ENCODE measurements around the gene CDH13.

Gene CDH13

DNA sequence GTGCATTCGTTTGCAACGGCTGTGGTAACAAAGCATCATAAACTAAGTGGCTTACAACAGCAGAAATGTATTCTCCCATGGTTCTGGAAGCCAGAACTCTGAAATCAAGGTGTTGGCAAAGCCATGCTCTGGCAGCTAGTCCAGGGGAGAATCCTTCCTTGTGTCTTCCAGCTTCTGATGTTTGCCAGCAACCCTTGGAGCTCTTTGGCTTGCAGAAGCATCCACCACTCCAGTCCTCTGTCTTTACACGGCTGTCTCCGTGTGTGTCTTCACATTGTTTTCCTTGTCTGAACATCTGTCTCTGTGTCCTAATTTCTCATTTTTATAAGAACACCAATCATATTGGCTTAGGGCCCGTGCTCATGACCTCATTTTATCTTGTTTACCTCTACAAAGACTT, 915.7 kb downstream of the CDH13 start:
- no peak for DNase-seq

DNA sequence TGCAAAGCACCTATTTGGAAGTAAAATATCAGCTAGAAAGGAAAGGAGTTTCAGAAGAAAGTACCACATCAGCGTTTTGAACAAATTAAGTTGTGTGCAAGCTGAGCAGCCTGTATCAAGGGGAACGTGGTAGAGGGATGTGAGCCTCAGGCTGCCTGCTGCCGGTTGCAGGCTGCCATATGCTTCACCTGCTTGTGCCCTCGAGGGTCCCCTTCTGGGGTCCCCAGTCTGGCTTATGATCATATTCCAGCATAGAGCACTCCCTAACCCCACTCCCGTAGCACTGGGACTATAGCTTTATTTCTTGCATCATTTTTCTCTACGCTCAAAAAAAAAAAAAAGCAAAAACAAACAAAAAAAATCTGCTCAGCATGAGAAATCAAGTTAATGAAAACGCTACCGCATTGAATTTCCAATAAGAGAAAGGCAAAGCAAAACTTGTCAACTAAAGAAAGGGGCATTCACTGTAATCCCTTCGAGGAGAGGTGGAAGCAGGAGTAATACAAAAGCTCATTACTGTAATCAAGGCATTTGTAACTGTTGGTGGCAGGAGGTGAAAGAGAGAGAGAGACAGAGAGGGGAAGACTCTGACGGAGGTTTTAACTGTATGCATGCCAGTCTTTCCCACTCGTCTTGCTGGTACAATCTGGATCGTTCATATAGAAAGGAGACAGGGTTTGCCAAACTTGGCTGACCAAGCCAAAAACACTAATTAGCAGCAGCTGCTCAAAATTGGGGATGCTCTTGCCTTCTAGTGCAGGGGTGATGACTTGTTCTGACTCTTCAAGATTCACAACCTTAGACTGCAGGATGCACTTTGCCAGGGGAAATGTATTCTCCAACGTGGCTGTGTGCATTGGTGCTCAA, 922.8 kb downstream of the CDH13 start:
- no peak for DNase-seq

DNA sequence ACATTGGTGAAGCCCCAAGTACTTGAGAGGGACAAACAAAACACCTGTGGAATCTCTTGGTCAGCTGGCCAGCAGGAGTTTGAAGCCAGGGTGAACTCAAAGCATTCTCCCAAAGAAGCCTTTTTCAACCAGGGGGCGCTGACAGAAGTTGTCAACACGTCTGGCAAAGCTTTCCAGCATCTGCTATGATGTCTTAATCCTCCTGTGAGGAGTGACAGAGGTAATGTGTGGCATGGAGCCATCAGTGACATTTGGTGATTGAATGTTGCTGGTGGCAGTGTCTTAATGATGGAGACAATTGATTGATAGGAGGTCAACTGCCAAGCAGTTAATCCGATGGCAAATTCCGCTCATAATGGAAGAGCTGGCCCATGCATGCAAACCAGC, 923.4 kb downstream of the CDH13 start:
- no peak for DNase-seq

DNA sequence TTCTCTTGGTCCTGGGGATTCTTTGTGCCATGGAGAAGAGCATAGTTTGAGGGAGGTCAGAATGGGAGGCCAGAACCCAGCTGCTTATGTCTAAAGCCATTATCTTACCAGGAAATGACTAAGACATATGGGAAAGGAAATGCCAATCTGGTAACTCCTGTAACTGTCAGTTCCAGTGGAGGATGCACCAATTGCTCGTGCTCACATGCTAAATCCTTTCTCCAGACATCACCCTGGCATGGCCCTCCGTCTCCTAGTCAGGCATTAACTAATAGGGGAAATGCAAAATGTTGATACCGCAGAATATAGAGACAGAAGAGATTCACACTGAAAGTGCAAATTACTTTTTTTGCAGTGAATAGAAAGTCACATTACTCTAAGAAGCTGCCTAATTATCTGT, 925.5 kb downstream of the CDH13 start:
- DNase-seq = no peak

DNA sequence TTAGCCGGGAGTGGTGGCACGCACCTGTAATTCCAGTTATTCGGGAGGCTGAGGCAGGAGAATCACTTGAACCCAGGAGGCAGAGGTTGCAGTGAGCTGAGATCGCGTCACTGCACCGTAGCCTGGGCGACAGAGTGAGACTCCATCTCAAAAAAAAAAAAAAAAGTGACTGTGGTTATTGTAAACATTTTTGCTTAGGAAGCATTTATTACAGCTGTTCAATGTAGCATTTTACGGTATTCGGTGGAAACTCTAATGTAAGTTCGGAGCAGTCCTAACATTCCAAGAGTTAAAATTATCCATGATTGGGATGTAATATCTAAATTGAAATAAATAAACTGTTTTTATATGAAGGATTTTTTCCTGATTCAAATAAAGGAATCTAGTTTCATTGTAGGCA, 926.2 kb downstream of the CDH13 start:
- no peak for DNase-seq

- DNase-seq = no peak
Observed at GRCh38 chr16:83554096-83554495, 927.3 kb downstream of the CDH13 start.

- no peak for DNase-seq
Observed at GRCh38 chr16:83554540-83554939, 927.8 kb downstream of the CDH13 start.

- no peak for DNase-seq
Observed at GRCh38 chr16:83561876-83562275, 935.1 kb downstream of the CDH13 start.

GRCh38 chr16:83568345-83568744, 941.6 kb downstream of the CDH13 start:
- DNase-seq = no peak

DNA sequence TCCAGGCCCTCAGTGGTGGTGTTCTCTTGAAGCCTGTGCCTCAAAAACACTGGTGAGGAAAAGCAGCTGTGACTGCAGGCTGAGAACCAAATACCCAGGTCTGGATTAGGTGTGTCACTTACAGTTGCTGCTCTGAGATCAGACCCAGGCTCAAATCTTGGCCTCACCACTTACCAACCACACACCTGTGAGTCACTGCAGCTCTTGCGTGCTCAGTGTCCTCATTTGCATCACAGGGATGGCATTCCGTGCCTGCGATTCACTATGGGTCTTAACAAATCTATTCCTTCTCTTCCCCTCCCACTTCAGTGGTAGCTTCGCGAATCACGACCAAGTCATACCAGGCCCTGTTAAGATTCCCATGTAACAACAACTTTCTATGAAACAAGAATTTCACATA, 947.6 kb downstream of the CDH13 start:
- no peak for DNase-seq

GRCh38 chr16:83577078-83577745, 950.4 kb downstream of the CDH13 start:
- DNase-seq = no peak

GRCh38 chr16:83578171-83578570, 951.4 kb downstream of the CDH13 start:
- no peak for DNase-seq

- no peak for DNase-seq
Observed at GRCh38 chr16:83579027-83579426, 952.3 kb downstream of the CDH13 start.

DNA sequence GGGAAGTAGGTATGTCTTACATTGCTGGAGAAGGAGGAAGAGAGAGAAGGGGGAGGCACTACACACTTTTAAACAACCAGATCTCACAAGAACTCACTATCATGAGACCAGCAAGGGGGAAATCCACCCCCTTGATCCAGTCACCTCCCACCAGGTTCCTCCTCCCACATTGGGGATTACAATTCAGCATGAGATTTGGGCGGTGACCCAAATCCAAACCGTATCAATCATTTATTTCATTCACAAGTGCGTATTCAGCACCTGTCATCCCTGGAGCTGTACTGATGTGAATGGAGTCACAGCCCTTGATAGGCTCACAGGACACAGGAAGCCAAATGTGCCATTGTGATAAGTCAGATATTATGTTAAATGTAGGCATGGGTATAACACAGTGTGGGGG, 952.7 kb downstream of the CDH13 start:
- DNase-seq = no peak

DNA sequence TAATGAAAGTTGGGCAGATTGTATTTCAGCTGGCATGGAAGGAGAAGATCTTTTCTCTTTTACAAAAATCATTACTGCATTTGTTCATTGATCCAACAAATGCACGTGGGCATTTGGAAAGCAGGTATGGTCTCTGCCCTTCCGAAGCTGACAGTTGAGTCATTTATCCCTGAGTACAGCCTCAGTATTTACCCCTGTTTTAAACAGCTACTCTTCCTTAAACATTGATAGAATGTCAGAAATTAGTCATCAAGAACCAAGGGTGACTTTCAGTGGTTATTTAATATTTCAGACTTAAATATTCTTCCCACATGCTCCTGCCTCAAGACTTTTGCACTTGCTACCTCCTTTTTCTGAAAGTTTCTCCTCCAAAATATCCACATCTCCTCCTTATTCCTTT, 954.3 kb downstream of the CDH13 start:
- DNase-seq = no peak

- DNase-seq = no peak
Observed at GRCh38 chr16:83581994-83582747, 955.4 kb downstream of the CDH13 start.

GRCh38 chr16:83586036-83586435, 959.3 kb downstream of the CDH13 start:
- no peak for DNase-seq

DNA sequence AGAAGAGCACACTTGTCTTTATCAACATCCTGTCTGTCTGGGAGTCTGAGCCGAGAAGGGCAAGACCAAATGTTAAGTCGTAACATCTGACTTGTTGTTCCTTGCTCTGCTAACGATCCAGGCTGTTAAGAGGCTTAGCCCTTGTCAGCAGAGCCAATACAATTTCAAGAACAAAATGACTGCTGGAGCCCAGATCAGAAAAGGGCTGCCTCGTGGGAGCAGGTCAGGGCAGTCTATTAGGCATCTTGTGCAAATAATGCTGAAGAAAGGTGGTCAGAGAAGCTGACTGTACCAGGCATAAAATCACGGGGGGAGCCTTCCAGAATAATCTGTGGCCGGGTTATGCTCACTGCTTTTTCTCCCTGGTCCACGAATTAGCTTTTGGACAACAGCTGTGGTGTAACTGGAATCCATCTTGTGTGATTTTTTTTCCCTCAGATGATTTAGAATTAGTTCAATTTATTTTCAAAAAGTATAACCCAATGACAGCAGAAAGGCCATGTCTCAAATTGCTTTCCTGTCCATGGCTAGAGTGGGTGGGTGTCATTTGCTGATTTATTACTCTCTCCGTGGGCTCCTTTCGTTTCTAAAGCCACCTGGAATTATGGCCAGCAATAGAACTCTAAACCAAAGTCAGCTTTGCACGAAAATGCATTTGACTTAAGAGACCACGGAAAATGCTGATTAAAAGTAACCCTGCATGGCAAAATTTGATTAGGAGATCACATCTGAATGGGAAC, 959.9 kb downstream of the CDH13 start:
- no peak for DNase-seq

GRCh38 chr16:83587201-83587600, 960.4 kb downstream of the CDH13 start:
- DNase-seq = no peak

DNA sequence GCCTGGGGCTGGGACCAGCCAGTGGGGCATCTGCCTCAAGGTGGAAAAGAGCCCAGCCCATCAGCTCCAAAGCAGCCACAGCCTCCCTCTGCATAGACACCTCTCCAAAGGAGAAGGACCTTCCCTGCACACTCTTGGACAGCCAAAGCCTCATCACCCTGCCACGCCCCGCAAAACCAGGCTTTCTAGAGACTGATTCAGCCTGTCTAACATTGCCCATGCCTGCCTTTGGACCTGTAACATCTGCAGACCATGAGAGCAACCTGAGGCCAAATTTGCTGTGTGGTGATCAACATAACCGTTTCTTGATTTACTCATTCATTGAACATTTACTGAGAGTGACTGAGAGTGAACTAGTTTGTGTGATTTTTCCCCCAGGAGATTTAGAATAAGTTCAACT, 961.3 kb downstream of the CDH13 start:
- no peak for DNase-seq

DNA sequence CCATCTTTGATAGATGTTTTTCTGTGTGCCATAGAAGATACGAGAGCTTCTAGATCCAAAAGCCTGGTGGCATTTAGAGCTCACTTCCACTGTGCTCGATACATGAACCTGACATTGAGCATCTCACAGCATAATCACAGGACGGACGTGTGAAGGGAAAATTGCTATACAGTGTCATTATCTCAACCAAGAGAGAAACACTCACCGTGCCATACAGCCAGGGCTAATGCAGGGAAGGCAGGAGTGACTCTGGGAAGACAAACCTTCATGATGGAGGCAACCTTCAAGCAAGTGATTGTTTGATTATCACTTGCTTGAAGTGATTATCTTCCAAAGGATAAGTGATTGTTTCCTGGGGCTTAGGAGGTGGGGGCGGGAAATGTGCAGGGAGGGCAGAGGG, 962.8 kb downstream of the CDH13 start:
- no peak for DNase-seq

GRCh38 chr16:83592778-83593177, 966.0 kb downstream of the CDH13 start:
- no peak for DNase-seq
